ENCODE results near the gene MC4R.
"Not testable (repeated sequence)": the region's sequence is repeated elsewhere in the genome, so short reads cannot be mapped to it uniquely, and the experiment has no call there.

The MC4R gene

GRCh38 chr18:60372596-60372995 lies at the start of gene MC4R:
MC4R (minus strand) TSS chr18:60372775; CDS start chr18:60372349, 426 bp downstream.
- Mint-ChIP-seq H3K4me1 (peaks cover 6% of the 10 kb centered on the region), H3K27me3 (no peaks in the 10 kb centered on the region), H3K4me3 (no peak within 1 kb of the TSS), H3K9me3 (no peaks in the 10 kb centered on the region), H3K36me3 (no peaks in the 10 kb centered on the region), H3K27ac (no peak within 1 kb of the TSS)
- no peak for ATAC-seq

DNA sequence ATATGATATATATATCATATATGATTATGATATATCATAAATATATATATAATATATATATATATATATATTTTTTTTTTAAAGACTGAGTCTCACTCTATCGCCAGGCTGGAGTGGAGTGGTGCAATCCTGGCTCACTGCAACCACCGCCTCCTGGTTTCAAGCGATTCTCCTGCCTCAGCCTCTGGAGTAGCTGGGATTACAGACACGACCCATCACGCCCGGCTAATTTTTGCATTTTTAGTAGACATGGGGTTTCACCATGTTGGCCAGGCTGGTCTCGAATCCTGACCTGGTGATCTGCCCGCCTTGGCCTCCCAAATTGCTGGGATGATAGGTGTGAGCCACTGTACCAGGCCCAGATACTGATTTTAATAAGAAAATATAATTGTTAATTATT lies 49.7 kb upstream of the MC4R start:
- H3K36me3 Mint-ChIP-seq, H3K4me1 Mint-ChIP-seq, H3K9me3 Mint-ChIP-seq, H3K4me3 Mint-ChIP-seq, H3K27ac Mint-ChIP-seq, ATAC-seq, H3K27me3 Mint-ChIP-seq: not testable (repeated sequence)

DNA sequence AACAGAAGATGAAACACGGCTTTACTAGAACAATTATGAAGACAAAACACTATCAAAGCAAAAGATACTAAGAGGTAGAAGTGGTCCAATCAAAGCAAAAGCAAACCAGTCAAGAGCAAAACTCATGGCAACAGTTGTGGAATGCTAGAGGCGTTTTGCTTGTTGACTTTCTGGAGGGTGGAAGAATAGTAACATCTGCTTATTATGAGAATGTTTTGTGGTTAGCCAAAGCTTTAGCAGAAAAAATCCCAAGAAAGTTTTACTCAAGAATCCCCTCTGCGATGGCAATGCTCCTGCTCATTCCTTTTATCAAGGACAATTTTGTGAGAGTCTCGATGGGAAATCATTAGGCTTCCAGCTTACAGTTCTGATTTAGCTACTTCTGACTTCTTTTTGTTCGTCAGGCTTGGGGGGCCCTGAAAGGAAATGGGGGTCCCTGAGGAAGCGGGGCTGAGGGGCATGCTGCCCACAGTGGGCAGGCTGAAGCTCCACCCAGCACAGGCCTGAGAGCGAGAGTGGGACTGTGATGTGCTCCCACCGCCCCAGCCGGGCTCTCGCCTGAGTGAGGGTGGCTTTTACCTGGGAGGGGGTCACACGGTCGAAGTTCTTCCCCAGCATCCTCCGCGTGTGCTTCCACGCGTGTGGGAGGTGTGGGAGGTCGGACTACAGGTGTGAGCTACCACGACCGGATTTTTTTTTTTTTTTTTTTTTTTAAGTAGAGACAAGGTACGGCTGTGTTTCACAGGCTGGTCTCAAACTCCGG lies 49.0 kb upstream of the MC4R start:
- no peak overlapping the region for H3K4me3 Mint-ChIP-seq
- no peaks in the 10 kb centered on the region for H3K27me3 Mint-ChIP-seq
- H3K4me1 Mint-ChIP-seq, result no peaks in the 10 kb centered on the region
- H3K36me3 Mint-ChIP-seq, result no peaks in the 10 kb centered on the region
- no peak for ATAC-seq
- H3K27ac Mint-ChIP-seq, result no peak overlapping the region
- H3K9me3 Mint-ChIP-seq, result no peaks in the 10 kb centered on the region

GRCh38 chr18:60417946-60418345 lies 45.4 kb upstream of the MC4R start:
- H3K27ac Mint-ChIP-seq, result no peak overlapping the region
- no peaks in the 10 kb centered on the region for H3K27me3 Mint-ChIP-seq
- H3K36me3 Mint-ChIP-seq, result no peaks in the 10 kb centered on the region
- ATAC-seq, result no peak
- no peak overlapping the region for H3K4me3 Mint-ChIP-seq
- H3K4me1 Mint-ChIP-seq, result no peaks in the 10 kb centered on the region
- H3K9me3 Mint-ChIP-seq, result no peaks in the 10 kb centered on the region

DNA sequence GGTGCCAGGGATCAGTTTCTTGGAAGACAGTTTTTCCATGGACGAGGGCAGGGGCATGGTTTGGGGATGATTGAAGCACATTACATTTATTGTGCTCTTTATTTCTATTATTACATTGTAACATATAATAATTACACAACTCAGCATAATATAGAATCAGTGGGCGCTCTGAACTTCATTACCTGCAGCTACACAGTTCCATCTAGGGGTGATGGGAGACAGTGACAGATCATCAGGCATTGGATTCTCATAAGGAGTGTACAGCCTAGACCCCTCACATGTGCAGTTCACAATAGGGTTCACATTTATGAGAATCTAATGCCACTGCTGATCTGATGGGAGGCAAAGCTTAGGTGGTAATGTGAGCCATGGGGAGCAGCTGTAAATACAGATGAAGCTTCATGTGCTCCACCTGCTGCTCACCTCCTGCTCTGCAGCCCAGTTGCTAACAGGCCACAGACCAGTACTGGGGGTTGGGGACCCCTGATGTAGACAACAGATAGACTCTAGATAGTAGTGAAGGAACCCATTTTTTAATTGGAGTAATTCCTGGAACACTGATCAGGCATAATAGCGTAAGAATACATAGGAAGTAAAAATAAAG lies 41.5 kb upstream of the MC4R start:
- Mint-ChIP-seq H3K4me1 (no peaks in the 10 kb centered on the region), H3K4me3 (no peak overlapping the region), H3K27me3 (no peaks in the 10 kb centered on the region), H3K9me3 (no peaks in the 10 kb centered on the region), H3K36me3 (no peaks in the 10 kb centered on the region), H3K27ac (no peak overlapping the region)
- no peak for ATAC-seq

- H3K4me1 Mint-ChIP-seq, result no peaks in the 10 kb centered on the region
- no peak overlapping the region for H3K4me3 Mint-ChIP-seq
- no peaks in the 10 kb centered on the region for H3K27me3 Mint-ChIP-seq
- H3K9me3 Mint-ChIP-seq, result no peaks in the 10 kb centered on the region
- no peaks in the 10 kb centered on the region for H3K36me3 Mint-ChIP-seq
- H3K27ac Mint-ChIP-seq, result no peak overlapping the region
- ATAC-seq, result no peak
These were observed 39.1 kb upstream of the MC4R start for GRCh38 chr18:60411715-60412114.

DNA sequence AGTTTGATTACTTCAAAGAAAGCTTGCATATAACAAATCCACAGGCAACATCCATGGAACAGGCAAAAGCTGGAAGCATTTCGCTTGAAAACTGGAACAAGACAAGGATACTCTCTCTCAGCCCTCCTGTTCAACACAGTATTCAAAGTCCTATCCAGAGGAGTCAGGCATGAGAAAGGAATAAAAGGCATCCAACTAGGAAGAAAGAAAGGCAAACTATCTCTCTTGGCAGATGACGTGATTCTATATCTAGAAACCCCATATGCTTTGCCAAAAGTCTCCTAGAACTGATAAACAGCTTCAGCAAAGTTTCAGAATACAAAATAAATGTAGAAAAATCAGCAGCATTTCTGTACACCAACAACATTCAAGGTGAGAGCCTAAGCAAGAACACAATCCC lies 34.1 kb upstream of the MC4R start:
- no peak overlapping the region for H3K27ac Mint-ChIP-seq
- no peak overlapping the region for H3K4me3 Mint-ChIP-seq
- H3K27me3 Mint-ChIP-seq, result peaks cover 17% of the 10 kb centered on the region
- H3K4me1 Mint-ChIP-seq, result peaks cover 7% of the 10 kb centered on the region
- no peak for ATAC-seq
- no peaks in the 10 kb centered on the region for H3K36me3 Mint-ChIP-seq
- no peaks in the 10 kb centered on the region for H3K9me3 Mint-ChIP-seq

- Mint-ChIP-seq H3K4me3 (no peak overlapping the region), H3K27me3 (peaks cover 17% of the 10 kb centered on the region), H3K4me1 (peaks cover 7% of the 10 kb centered on the region), H3K9me3 (peaks cover 2% of the 10 kb centered on the region), H3K36me3 (no peaks in the 10 kb centered on the region), H3K27ac (no peak overlapping the region)
- ATAC-seq, result peak; percentile 41
These were observed 32.0 kb upstream of the MC4R start for GRCh38 chr18:60404486-60405085.

- peaks cover 2% of the 10 kb centered on the region for H3K9me3 Mint-ChIP-seq
- H3K4me3 Mint-ChIP-seq, result no peak overlapping the region
- peaks cover 7% of the 10 kb centered on the region for H3K4me1 Mint-ChIP-seq
- H3K27ac Mint-ChIP-seq, result no peak overlapping the region
- H3K27me3 Mint-ChIP-seq, result peaks cover 17% of the 10 kb centered on the region
- no peak for ATAC-seq
- H3K36me3 Mint-ChIP-seq, result no peaks in the 10 kb centered on the region
These were observed 28.8 kb upstream of the MC4R start for GRCh38 chr18:60401346-60401745.

- Mint-ChIP-seq H3K27me3 (no peaks in the 10 kb centered on the region), H3K9me3 (no peaks in the 10 kb centered on the region), H3K27ac (no peak overlapping the region), H3K4me1 (no peaks in the 10 kb centered on the region), H3K4me3 (no peak overlapping the region), H3K36me3 (no peaks in the 10 kb centered on the region)
- no peak for ATAC-seq
These were observed 19.1 kb upstream of the MC4R start for GRCh38 chr18:60391571-60392226.

DNA sequence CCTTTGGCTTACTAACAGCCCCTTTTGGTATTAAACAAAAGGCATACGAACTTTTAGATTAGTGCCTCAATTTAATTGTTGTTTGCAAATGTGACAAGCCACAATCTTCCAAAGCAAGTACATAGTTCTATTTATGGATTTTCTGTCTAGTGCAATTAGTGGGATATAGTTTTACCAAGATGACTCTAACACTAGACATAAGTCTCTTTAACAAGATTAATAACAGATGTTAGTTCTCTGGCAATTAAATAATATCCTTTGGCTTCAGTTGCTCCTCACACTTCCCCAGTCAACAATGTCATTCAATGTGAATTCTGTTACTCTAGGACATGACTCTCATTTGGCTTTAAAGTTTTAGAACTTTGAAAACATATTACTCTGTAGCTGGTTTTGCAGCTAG lies 16.7 kb upstream of the MC4R start:
- Mint-ChIP-seq H3K4me1 (no peaks in the 10 kb centered on the region), H3K36me3 (no peaks in the 10 kb centered on the region), H3K9me3 (no peaks in the 10 kb centered on the region), H3K4me3 (no peak overlapping the region), H3K27me3 (no peaks in the 10 kb centered on the region), H3K27ac (no peak overlapping the region)
- ATAC-seq, result no peak

- Mint-ChIP-seq H3K36me3 (no peaks in the 10 kb centered on the region), H3K27ac (no peak overlapping the region), H3K27me3 (no peaks in the 10 kb centered on the region)
These were observed 13.1 kb upstream of the MC4R start for GRCh38 chr18:60385693-60386092.

GRCh38 chr18:60383893-60384292 lies 11.3 kb upstream of the MC4R start:
- Mint-ChIP-seq H3K9me3 (no peaks in the 10 kb centered on the region), H3K36me3 (no peaks in the 10 kb centered on the region), H3K4me3 (no peak overlapping the region), H3K4me1 (no peaks in the 10 kb centered on the region), H3K27me3 (no peaks in the 10 kb centered on the region), H3K27ac (no peak overlapping the region)
- ATAC-seq, result no peak

More at GRCh38 chr18:60385693-60386092, 13.1 kb upstream of the MC4R start:
- Mint-ChIP-seq H3K4me3 (no peak overlapping the region), H3K9me3 (no peaks in the 10 kb centered on the region), H3K4me1 (no peaks in the 10 kb centered on the region)
- ATAC-seq, result no peak

GRCh38 chr18:60377778-60378469 lies 5.3 kb upstream of the MC4R start:
- Mint-ChIP-seq H3K9me3 (no peaks in the 10 kb centered on the region), H3K4me3 (no peak overlapping the region), H3K27ac (no peak overlapping the region), H3K4me1 (no peaks in the 10 kb centered on the region), H3K36me3 (no peaks in the 10 kb centered on the region), H3K27me3 (no peaks in the 10 kb centered on the region)
- no peak for ATAC-seq

- no peak for ATAC-seq
- H3K36me3 Mint-ChIP-seq, result no peaks in the 10 kb centered on the region
- H3K4me1 Mint-ChIP-seq, result peaks cover 6% of the 10 kb centered on the region
- no peak overlapping the region for H3K27ac Mint-ChIP-seq
- H3K4me3 Mint-ChIP-seq, result no peak overlapping the region
- no peaks in the 10 kb centered on the region for H3K9me3 Mint-ChIP-seq
- H3K27me3 Mint-ChIP-seq, result no peaks in the 10 kb centered on the region
These were observed 443 bp downstream of the MC4R start for GRCh38 chr18:60372132-60372531.

Measured in stimulated activated memory B cell treated with anti-CD40 and anti-IgM and Interleukin-4, amounts not matched to agents 10 μg/mL and 1 μg/mL and 100 μg/mL, for 72 hours (primary cell).